Measurements from ENCODE around the gene GNB1L. TPM values are rescaled to one million over a fixed set of nuclear protein-coding genes. Genes with fewer than 3 reads are reported as not detected.

GNB1L gene
- total RNA-seq, 2 donors from 2014 or later = 13.9 to 20.5 TPM

- Mint-ChIP-seq H3K27me3 (ENCODE audit: low read depth) (no peaks in the 10 kb centered on the region), H3K27ac (no peak overlapping the region), H3K4me1 (ENCODE audit: low read depth) (no peaks in the 10 kb centered on the region), H3K4me3 (no peak overlapping the region), H3K9me3 (no peaks in the 10 kb centered on the region), H3K36me3 (ENCODE audit: insufficient read depth in 2 of 2) (no peaks in the 10 kb centered on the region)
- no peak for DNase-seq
- ATAC-seq (replicated peaks in 1 of 2) = no peak
These were observed 51.6 kb downstream of the GNB1L start for GRCh38 chr22:19802894-19803735.

- Mint-ChIP-seq H3K27ac (no peak overlapping the region), H3K36me3 (ENCODE audit: insufficient read depth in 2 of 2) (no peaks in the 10 kb centered on the region), H3K4me3 (no peak overlapping the region), H3K4me1 (ENCODE audit: low read depth) (no peaks in the 10 kb centered on the region), H3K9me3 (no peaks in the 10 kb centered on the region), H3K27me3 (ENCODE audit: low read depth) (no peaks in the 10 kb centered on the region)
- no peak for DNase-seq
- ATAC-seq (replicated peaks in 1 of 2) = no peak
These were observed 52.4 kb downstream of the GNB1L start for GRCh38 chr22:19802001-19802893.

GRCh38 chr22:19801340-19802000 is 53.2 kb downstream of the GNB1L start:
- no peaks in the 10 kb centered on the region for H3K9me3 Mint-ChIP-seq
- no peak overlapping the region for H3K4me3 Mint-ChIP-seq
- H3K4me1 Mint-ChIP-seq (ENCODE audit: low read depth) = no peaks in the 10 kb centered on the region
- H3K27me3 Mint-ChIP-seq (ENCODE audit: low read depth) = no peaks in the 10 kb centered on the region
- DNase-seq (no peak), ATAC-seq (replicated peaks in 1 of 2) (no peak)
- H3K27ac Mint-ChIP-seq = no peak overlapping the region
- H3K36me3 Mint-ChIP-seq (ENCODE audit: insufficient read depth in 2 of 2) = no peaks in the 10 kb centered on the region

GRCh38 chr22:19800761-19801244 is 53.9 kb downstream of the GNB1L start:
- DNase-seq (no peak), ATAC-seq (replicated peaks in 1 of 2) (peak in 1 of 2 donors; percentile 26)
- no peak overlapping the region for H3K27ac Mint-ChIP-seq
- H3K27me3 Mint-ChIP-seq (ENCODE audit: low read depth) = no peaks in the 10 kb centered on the region
- H3K4me1 Mint-ChIP-seq (ENCODE audit: low read depth) = no peaks in the 10 kb centered on the region
- H3K9me3 Mint-ChIP-seq = no peaks in the 10 kb centered on the region
- no peaks in the 10 kb centered on the region for H3K36me3 Mint-ChIP-seq (ENCODE audit: insufficient read depth in 2 of 2)
- H3K4me3 Mint-ChIP-seq = no peak overlapping the region

- Mint-ChIP-seq H3K27me3 (ENCODE audit: low read depth) (no peaks in the 10 kb centered on the region), H3K27ac (no peak overlapping the region), H3K4me1 (ENCODE audit: low read depth) (no peaks in the 10 kb centered on the region), H3K9me3 (no peaks in the 10 kb centered on the region), H3K4me3 (no peak overlapping the region), H3K36me3 (ENCODE audit: insufficient read depth in 2 of 2) (no peaks in the 10 kb centered on the region)
- DNase-seq = no peak
- peak in 1 of 2 donors; percentile 3 for ATAC-seq (replicated peaks in 1 of 2)
These were observed 54.4 kb downstream of the GNB1L start for GRCh38 chr22:19800306-19800705.

GRCh38 chr22:19799322-19800190 is 55.1 kb downstream of the GNB1L start:
- ATAC-seq (replicated peaks in 1 of 2) (no peak), DNase-seq (no peak)
- H3K4me1 Mint-ChIP-seq (ENCODE audit: low read depth) = no peaks in the 10 kb centered on the region
- no peak overlapping the region for H3K4me3 Mint-ChIP-seq
- no peaks in the 10 kb centered on the region for H3K9me3 Mint-ChIP-seq
- H3K36me3 Mint-ChIP-seq (ENCODE audit: insufficient read depth in 2 of 2) = peaks cover 0 to under 1% of the 10 kb centered on the region in 2 donors
- H3K27ac Mint-ChIP-seq = no peak overlapping the region
- H3K27me3 Mint-ChIP-seq (ENCODE audit: low read depth) = no peaks in the 10 kb centered on the region

- H3K4me3 Mint-ChIP-seq = no peak overlapping the region
- H3K27ac Mint-ChIP-seq = no peak overlapping the region
- no peak for ATAC-seq (replicated peaks in 1 of 2)
- DNase-seq = no peak
- no peaks in the 10 kb centered on the region for H3K9me3 Mint-ChIP-seq
- H3K4me1 Mint-ChIP-seq (ENCODE audit: low read depth) = no peaks in the 10 kb centered on the region
- H3K27me3 Mint-ChIP-seq (ENCODE audit: low read depth) = no peaks in the 10 kb centered on the region
- H3K36me3 Mint-ChIP-seq (ENCODE audit: insufficient read depth in 2 of 2) = peaks cover 3 to 5% of the 10 kb centered on the region in 2 donors
These were observed 55.8 kb downstream of the GNB1L start for GRCh38 chr22:19798891-19799293.

GRCh38 chr22:19798003-19798665 is 56.5 kb downstream of the GNB1L start:
- peaks cover 0 to 2% of the 10 kb centered on the region in 2 donors for H3K9me3 Mint-ChIP-seq
- DNase-seq = no peak
- H3K27ac Mint-ChIP-seq = no peak overlapping the region
- H3K4me1 Mint-ChIP-seq (ENCODE audit: low read depth) = no peaks in the 10 kb centered on the region
- H3K36me3 Mint-ChIP-seq (ENCODE audit: insufficient read depth in 2 of 2) = peaks cover 3 to 5% of the 10 kb centered on the region in 2 donors
- no peak for ATAC-seq (replicated peaks in 1 of 2)
- H3K27me3 Mint-ChIP-seq (ENCODE audit: low read depth) = no peaks in the 10 kb centered on the region
- H3K4me3 Mint-ChIP-seq = no peak overlapping the region

GRCh38 chr22:19797086-19798002 is 57.3 kb downstream of the GNB1L start:
- no peak overlapping the region for H3K4me3 Mint-ChIP-seq
- no peak for DNase-seq
- no peak overlapping the region for H3K27ac Mint-ChIP-seq
- no peaks in the 10 kb centered on the region for H3K27me3 Mint-ChIP-seq (ENCODE audit: low read depth)
- peaks cover 5 to 9% of the 10 kb centered on the region in 2 donors for H3K36me3 Mint-ChIP-seq (ENCODE audit: insufficient read depth in 2 of 2)
- no peak for ATAC-seq (replicated peaks in 1 of 2)
- no peaks in the 10 kb centered on the region for H3K4me1 Mint-ChIP-seq (ENCODE audit: low read depth)
- peaks cover 2% of the 10 kb centered on the region in 2 donors for H3K9me3 Mint-ChIP-seq

- Mint-ChIP-seq H3K9me3 (peaks cover 2% of the 10 kb centered on the region in 2 donors), H3K36me3 (ENCODE audit: insufficient read depth in 2 of 2) (peaks cover 8 to 17% of the 10 kb centered on the region in 2 donors), H3K4me1 (ENCODE audit: low read depth) (no peaks in the 10 kb centered on the region), H3K27me3 (ENCODE audit: low read depth) (no peaks in the 10 kb centered on the region), H3K4me3 (no peak overlapping the region), H3K27ac (no peak overlapping the region)
- DNase-seq = no peak
- ATAC-seq (replicated peaks in 1 of 2) = no peak
These were observed 58.5 kb downstream of the GNB1L start for GRCh38 chr22:19796160-19796559.

GRCh38 chr22:19795617-19796008 is 59.1 kb downstream of the GNB1L start:
- Mint-ChIP-seq H3K4me3 (no peak overlapping the region), H3K36me3 (ENCODE audit: insufficient read depth in 2 of 2) (peaks cover 8 to 21% of the 10 kb centered on the region in 2 donors), H3K9me3 (peaks cover 2% of the 10 kb centered on the region in 2 donors), H3K27ac (peak overlapping the region; percentile 69), H3K4me1 (ENCODE audit: low read depth) (no peaks in the 10 kb centered on the region), H3K27me3 (ENCODE audit: low read depth) (no peaks in the 10 kb centered on the region)
- DNase-seq = no peak
- no peak for ATAC-seq (replicated peaks in 1 of 2)
